ENCODE measurements around the gene YPEL1. TPM values are rescaled to one million over a fixed set of nuclear protein-coding genes. Genes with fewer than 3 reads are reported as not detected.

The YPEL1 gene
- polyA plus RNA-seq, 3 donors: 1.0 to 2.3 (median 2.0) TPM

DNA sequence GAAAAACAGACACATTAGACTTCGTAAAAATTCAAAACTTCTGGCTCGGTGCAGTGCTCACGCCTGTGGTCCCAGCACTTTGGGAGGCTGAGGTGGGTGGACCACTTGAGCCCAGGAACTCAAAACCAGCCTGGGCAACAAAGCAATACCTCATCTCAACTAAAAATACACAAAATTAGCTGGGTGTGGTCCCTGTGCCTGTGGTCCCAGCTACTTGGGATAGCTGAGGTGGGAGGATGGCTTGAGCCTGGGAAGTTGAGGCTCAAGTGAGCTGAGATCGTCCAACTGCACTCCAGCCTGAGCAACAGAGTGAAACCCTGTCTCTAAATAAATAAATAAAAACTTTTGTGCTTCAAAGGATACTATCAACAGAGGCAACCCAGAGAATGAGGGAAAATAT is 23.7 kb downstream of the YPEL1 start:
- peaks cover 8% of the 10 kb centered on the region for H3K4me1 Mint-ChIP-seq
- H2AFZ ChIP-seq (ENCODE audit: insufficient read depth, low read depth, low read length, poor library complexity, severe bottlenecking): no peak overlapping the region
- no peaks in the 10 kb centered on the region for H4K20me1 ChIP-seq (ENCODE audit: insufficient read depth, low read length)
- no peaks in the 10 kb centered on the region for H3K9me3 Mint-ChIP-seq
- no peak for DNase-seq
- no peak overlapping the region for H3K27ac ChIP-seq (ENCODE audit: low read depth in 1 of 2, low read length in 2 of 2)
- no peak overlapping the region for H3K4me2 ChIP-seq (replicated peaks; ENCODE audit: extremely low read depth, low read length, poor library complexity, severe bottlenecking)
- H3K36me3 ChIP-seq (replicated peaks in 1 of 2; ENCODE audit: control insufficient read depth in 1 of 2, insufficient read depth in 2 of 2, low read length in 2 of 2): no peaks in the 10 kb centered on the region
- H3K79me2 ChIP-seq (ENCODE audit: insufficient read depth, low read length): no peaks in the 10 kb centered on the region
- H3K36me3 Mint-ChIP-seq: peaks cover 0 to 9% of the 10 kb centered on the region in 2 donors
- no peaks in the 10 kb centered on the region for H3K27me3 ChIP-seq (ENCODE audit: control insufficient read depth in 2 of 2, insufficient read depth in 2 of 2, low read length in 2 of 2)
- no peak overlapping the region for H3K9ac ChIP-seq (ENCODE audit: insufficient read depth, low read length, poor library complexity, severe bottlenecking)
- WGBS (ENCODE audit: insufficient coverage): 100% methylated on average over 1 of the region's 4 CpGs
- peaks cover 0 to 2% (median 0%) of the 10 kb centered on the region in 3 donors for H3K27me3 Mint-ChIP-seq (ENCODE audit: low read depth in 3 of 3)
- TF ChIP-seq, protein P1, sequence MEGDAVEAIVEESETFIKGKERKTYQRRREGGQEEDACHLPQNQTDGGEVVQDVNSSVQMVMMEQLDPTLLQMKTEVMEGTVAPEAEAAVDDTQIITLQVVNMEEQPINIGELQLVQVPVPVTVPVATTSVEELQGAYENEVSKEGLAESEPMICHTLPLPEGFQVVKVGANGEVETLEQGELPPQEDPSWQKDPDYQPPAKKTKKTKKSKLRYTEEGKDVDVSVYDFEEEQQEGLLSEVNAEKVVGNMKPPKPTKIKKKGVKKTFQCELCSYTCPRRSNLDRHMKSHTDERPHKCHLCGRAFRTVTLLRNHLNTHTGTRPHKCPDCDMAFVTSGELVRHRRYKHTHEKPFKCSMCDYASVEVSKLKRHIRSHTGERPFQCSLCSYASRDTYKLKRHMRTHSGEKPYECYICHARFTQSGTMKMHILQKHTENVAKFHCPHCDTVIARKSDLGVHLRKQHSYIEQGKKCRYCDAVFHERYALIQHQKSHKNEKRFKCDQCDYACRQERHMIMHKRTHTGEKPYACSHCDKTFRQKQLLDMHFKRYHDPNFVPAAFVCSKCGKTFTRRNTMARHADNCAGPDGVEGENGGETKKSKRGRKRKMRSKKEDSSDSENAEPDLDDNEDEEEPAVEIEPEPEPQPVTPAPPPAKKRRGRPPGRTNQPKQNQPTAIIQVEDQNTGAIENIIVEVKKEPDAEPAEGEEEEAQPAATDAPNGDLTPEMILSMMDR (IDR thresholded peaks at IDR 0.05): no peak
- H3K4me3 Mint-ChIP-seq: no peak overlapping the region
- peaks cover 0 to 7% of the 10 kb centered on the region in 2 donors for H3K4me1 ChIP-seq (ENCODE audit: control insufficient read depth in 1 of 2, insufficient read depth in 2 of 2, low read length in 2 of 2)
- H3K27ac Mint-ChIP-seq: no peak overlapping the region
- no peaks in the 10 kb centered on the region for H3K9me3 ChIP-seq (replicated peaks in 1 of 2; ENCODE audit: control insufficient read depth in 1 of 2, insufficient read depth in 1 of 2, low read length in 2 of 2)
- intact Hi-C loops (cut with micrococcal nuclease): loop anchor here (2.0 kb wide), 1 partner anchor 241 kb away; the partner anchor contains the start of gene PPM1F (in 2 of the 2)
- no peak overlapping the region for H3K4me3 ChIP-seq (replicated peaks in 1 of 3; ENCODE audit: low read depth in 2 of 3, low read length in 3 of 3)

DNA sequence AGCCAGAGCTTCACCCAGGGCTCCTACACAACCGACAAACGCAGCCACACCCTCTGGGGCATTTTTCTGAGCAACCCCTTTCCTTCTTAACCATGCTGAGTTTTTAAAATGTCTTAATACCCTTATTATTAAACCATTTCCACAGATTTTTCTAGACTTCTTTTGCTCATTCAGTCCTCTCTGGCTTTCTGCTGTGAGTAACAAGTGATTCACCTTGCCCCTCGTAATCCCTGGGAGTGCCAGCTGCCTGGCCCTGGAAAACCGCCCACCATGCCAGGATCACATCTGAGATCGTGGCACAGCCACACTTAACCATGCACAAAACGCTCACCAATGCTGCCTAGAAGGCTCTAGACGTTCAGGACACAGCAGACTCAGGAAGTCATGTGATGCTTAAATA is 25.4 kb downstream of the YPEL1 start:
- Mint-ChIP-seq H3K9me3 (no peaks in the 10 kb centered on the region), H3K4me3 (no peak overlapping the region), H3K4me1 (peaks cover 8% of the 10 kb centered on the region), H3K36me3 (peaks cover 0 to 9% of the 10 kb centered on the region in 2 donors), H3K27me3 (ENCODE audit: low read depth in 3 of 3) (peaks cover 0 to 2% (median 0%) of the 10 kb centered on the region in 3 donors), H3K27ac (peak overlapping the region in 1 of 7 donors; percentile 52)
- no peaks in the 10 kb centered on the region for H3K27me3 ChIP-seq (ENCODE audit: control insufficient read depth in 2 of 2, insufficient read depth in 2 of 2, low read length in 2 of 2)
- no peak overlapping the region for H3K4me2 ChIP-seq (replicated peaks; ENCODE audit: extremely low read depth, low read length, poor library complexity, severe bottlenecking)
- no peak overlapping the region for H3K27ac ChIP-seq (ENCODE audit: low read depth in 1 of 2, low read length in 2 of 2)
- no peak for DNase-seq
- TF ChIP-seq, protein P1 (IDR thresholded peaks at IDR 0.05): no peak
- H3K36me3 ChIP-seq (replicated peaks in 1 of 2; ENCODE audit: control insufficient read depth in 1 of 2, insufficient read depth in 2 of 2, low read length in 2 of 2): no peaks in the 10 kb centered on the region
- intact Hi-C loops (cut with micrococcal nuclease): no loop called here
- no peak overlapping the region for H2AFZ ChIP-seq (ENCODE audit: insufficient read depth, low read depth, low read length, poor library complexity, severe bottlenecking)
- H3K4me1 ChIP-seq (ENCODE audit: control insufficient read depth in 1 of 2, insufficient read depth in 2 of 2, low read length in 2 of 2): peaks cover 0 to 7% of the 10 kb centered on the region in 2 donors
- H3K4me3 ChIP-seq (replicated peaks in 1 of 3; ENCODE audit: low read depth in 2 of 3, low read length in 3 of 3): no peak overlapping the region
- H3K79me2 ChIP-seq (ENCODE audit: insufficient read depth, low read length): no peaks in the 10 kb centered on the region
- no peaks in the 10 kb centered on the region for H3K9me3 ChIP-seq (replicated peaks in 1 of 2; ENCODE audit: control insufficient read depth in 1 of 2, insufficient read depth in 1 of 2, low read length in 2 of 2)
- 78% methylated on average over 7 of the region's 7 CpGs for whole genome bisulfite sequencing (ENCODE audit: insufficient coverage)
- no peak overlapping the region for H3K9ac ChIP-seq (ENCODE audit: insufficient read depth, low read length, poor library complexity, severe bottlenecking)
- no peaks in the 10 kb centered on the region for H4K20me1 ChIP-seq (ENCODE audit: insufficient read depth, low read length)

Data from CD14-positive monocyte (primary cell).